Activated CD8-positive, alpha-beta memory T cell treated with anti-CD3 and anti-CD28 coated beads for 36 hours (primary cell): ENCODE measurements around the gene TOMM40. TPM values are rescaled to one million over a fixed set of nuclear protein-coding genes. Genes with fewer than 3 reads are reported as not detected.

ENCODE experiments used
- CTCF ChIA-PET: fragments of 350-600 bp; sonication (Branson Sonifier 250); formaldehyde crosslinking; loops from one replicate; lab custom pipeline; 2021; ENCODE audit warnings: antibody characterized with exemption; lab: Charles Lee
- POLR2A ChIA-PET: fragments of 350-600 bp; sonication (Branson Sonifier 250); formaldehyde crosslinking; loops from one replicate; lab custom pipeline; 2021; ENCODE audit warnings: antibody characterized with exemption; lab: Charles Lee
- total RNA-seq, 2 experiments: library from RNA; stranded (reverse); gene quantifications; one replicate each; pipeline ENCODE4 v1.2.3, GENCODE V29; 2021

The TOMM40 gene
- total RNA-seq, 2 experiments from 2014 or later: 215 to 223 TPM

DNA sequence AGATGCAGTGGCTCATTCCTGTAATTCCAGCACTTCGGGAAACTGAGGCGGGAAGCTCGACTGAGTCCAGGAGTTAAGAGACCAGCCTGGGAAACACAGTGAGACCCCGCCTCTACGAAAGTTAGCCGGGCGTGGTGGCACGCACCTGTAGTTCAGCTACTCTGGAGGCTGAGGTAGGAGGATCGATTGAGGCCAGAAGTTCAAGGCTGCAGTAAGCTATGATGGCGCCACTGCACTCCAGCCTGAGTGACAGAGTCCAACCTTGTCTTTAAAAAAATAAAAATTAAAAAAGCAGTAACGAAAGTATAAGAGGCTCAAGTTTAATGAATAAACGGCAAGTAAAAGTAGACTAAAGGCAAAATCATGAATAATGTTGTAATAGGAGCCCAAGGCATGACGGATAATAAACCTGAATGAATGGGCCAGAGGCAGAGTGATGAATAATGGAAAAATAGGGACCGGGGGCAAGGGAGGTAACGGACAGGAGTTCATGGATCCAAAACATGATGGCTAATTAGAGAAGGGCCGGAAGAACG, 1.2 kb upstream of the TOMM40 start:
- CTCF ChIA-PET: interaction anchor here (0.8 to 1.9 kb wide), 4 partner anchors 11 to 119 kb away, joined by 3 to 6 read pairs (median 3); no protein-coding TSS in a partner anchor
- POLR2A ChIA-PET: interaction anchor here (0.5 to 1.4 kb wide), 3 partner anchors 20 to 828 kb away, joined by 3 to 6 read pairs (median 3); no protein-coding TSS in a partner anchor

DNA sequence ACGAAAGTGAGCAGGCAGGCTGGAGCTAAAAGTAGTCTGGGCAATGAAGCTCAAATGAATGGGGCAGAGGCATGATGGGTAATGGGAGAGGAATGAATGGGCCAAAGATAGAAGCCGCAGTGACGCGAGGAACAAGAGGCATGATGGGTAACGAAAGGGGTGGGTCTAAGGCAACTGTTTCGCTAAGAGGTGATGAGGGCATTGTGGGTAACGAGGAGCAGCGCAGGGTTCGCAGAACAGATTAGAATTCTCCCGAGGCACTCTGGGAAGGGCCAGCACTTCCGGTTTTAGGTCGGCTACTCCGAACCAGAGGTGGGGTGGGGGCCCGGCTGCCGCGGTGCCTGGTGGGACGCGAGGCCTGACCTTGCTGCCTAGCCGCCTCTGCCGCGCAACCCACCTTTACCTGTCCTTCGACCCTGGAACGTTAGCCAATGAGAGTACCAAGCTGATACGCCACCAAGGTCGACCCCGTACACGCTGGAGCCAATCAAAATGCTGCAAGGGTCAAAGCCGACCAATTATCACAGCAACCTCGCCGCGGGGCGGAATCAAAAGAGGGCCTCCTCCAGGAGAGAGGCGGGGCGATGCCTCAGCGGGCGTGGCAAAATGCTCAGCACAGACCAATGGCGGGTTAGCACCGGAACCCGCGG, 563 bp upstream of the TOMM40 start:
- CTCF ChIA-PET: interaction anchor here (0.8 to 1.9 kb wide), 4 partner anchors 12 to 120 kb away, joined by 3 to 6 read pairs (median 3); no protein-coding TSS in a partner anchor

DNA sequence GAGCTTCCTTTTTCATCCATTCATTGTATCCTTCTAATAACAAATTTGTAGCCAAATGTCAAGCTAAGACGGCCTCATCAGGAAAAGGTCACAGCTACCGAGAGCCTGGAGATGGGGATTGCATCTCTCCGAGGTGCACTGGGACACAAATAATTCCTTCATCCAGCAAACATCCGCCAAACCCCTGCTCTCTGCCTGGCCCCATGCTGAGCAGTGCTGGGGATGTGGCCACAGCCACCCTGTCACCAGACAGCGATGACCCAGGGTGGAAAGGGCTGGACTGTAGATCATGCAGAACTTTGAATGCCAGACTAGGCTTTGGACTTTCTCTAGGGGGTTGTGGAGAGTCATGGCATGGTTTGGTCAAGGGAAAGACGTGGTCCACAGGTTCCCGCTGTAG, 1.9 kb downstream of the TOMM40 start:
- ChIA-PET POLR2A (no interaction called here), CTCF (interaction anchor here (1.1 to 1.3 kb wide), 2 partner anchors 10 to 12 kb away, joined by 6 read pairs; partner anchors contain the start of gene APOE)

More for the DNA sequence above, 563 bp upstream of the TOMM40 start:
- POLR2A ChIA-PET: interaction anchor here (0.7 to 1.4 kb wide), 2 partner anchors 21 to 827 kb away, joined by 3 to 6 read pairs; no protein-coding TSS in a partner anchor

DNA sequence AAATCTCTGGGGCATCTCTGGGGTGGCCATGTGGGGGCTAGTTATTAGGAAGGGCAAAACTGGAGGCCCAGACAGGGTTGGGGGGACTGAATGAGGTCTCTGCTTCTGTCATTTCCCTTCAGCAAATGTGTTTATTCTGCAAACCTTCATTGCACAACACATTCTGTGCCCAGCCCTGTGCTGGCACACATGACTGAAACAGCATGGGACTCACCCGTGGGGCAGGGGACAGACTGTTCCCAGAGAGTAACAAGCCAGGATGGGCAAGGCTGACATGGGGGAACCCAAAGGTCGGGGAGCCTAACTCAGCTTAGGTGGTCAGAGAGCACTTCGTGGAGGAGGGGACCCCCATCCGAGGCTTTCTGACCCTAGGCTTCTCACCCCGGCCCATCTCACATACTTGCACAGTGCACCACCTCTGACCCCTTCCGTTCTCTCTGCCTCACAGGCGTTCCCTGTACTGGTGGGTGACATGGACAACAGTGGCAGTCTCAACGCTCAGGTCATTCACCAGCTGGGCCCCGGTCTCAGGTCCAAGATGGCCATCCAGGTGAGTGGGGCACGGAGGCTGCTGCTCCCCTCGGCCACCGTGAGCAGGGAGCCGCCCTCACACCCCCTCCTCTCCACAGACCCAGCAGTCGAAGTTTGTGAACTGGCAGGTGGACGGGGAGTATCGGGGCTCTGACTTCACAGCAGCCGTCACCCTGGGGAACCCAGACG, 2.4 kb downstream of the TOMM40 start:
- ChIA-PET POLR2A (no interaction called here), CTCF (interaction anchor here (0.9 kb wide), 1 partner anchor 10 kb away, joined by 4 read pairs; no protein-coding TSS in a partner anchor)

GRCh38 chr19:44894052-44894400, 3.0 kb downstream of the TOMM40 start:
- POLR2A ChIA-PET: no interaction called here
- CTCF ChIA-PET: interaction anchor here (0.9 kb wide), 1 partner anchor 9 kb away, joined by 4 read pairs; no protein-coding TSS in a partner anchor

DNA sequence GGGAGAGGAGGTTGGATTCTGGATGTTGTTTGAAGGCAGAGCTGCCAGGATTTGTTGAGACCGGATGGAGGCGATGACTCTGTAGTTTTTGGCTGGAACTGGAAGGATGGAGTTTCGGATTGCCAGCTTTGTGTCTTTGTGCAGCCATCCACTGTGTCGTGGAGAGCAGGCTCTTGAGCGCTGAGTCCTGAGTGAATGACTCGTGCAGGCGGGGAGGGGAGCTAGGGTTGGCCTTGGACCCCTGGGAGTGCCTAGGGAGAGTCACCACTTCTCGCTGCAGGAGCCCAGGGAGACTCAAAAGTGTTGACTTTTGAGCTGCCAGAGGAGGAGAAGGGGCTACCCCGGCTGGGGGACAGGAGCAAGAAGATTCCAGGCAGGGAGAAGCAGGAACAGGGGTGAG, 3.9 kb downstream of the TOMM40 start:
- ChIA-PET POLR2A (no interaction called here), CTCF (interaction anchor here (0.5 to 1.1 kb wide), 2 partner anchors 9 to 183 kb away, joined by 3 to 5 read pairs; no protein-coding TSS in a partner anchor)

GRCh38 chr19:44897835-44898234, 6.8 kb downstream of the TOMM40 start:
- ChIA-PET CTCF (no interaction called here), POLR2A (no interaction called here)

GRCh38 chr19:44900328-44901244, 9.5 kb downstream of the TOMM40 start:
- ChIA-PET CTCF (interaction anchor here (1.2 kb wide), 1 partner anchor 11 kb away, joined by 5 read pairs; no protein-coding TSS in a partner anchor), POLR2A (no interaction called here)

GRCh38 chr19:44903216-44903601, 12.2 kb downstream of the TOMM40 start:
- ChIA-PET POLR2A (interaction anchor here (0.7 kb wide), 1 partner anchor 11 kb away, joined by 3 read pairs; no protein-coding TSS in a partner anchor), CTCF (interaction anchor here (0.9 to 2.3 kb wide), 6 partner anchors 8 to 49 kb away, joined by 4 to 7 read pairs (median 6); no protein-coding TSS in a partner anchor)

DNA sequence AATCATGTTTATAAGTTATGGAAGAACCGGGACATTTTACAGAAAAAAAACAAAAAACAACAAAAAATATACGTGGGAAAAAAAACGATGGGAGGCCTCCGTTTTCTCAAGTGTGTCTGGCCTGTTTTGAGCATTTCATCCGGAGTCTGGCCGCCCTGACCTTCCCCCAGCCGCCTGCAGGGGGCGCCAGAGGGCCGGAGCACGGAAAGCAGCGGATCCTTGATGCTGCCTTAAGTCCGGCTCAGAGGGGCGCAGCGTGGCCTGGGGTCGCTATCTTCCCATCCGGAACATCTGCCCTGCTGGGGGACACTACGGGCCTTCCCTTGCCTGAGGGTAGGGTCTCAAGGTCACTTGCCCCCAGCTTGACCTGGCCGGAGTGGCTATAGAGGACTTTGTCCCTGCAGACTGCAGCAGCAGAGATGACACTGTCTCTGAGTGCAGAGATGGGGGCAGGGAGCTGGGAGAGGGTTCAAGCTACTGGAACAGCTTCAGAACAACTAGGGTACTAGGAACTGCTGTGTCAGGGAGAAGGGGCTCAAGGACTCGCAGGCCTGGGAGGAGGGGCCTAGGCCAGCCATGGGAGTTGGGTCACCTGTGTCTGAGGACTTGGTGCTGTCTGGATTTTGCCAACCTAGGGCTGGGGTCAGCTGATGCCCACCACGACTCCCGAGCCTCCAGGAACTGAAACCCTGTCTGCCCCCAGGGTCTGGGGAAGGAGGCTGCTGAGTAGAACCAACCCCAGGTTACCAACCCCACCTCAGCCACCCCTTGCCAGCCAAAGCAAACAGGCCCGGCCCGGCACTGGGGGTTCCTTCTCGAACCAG, 12.8 kb downstream of the TOMM40 start:
- ChIA-PET POLR2A (interaction anchor here (0.6 kb wide), 1 partner anchor 188 kb away, joined by 5 read pairs; no protein-coding TSS in a partner anchor), CTCF (interaction anchor here (0.7 to 2.3 kb wide), 10 partner anchors 9 to 155 kb away, joined by 3 to 7 read pairs (median 5); no protein-coding TSS in a partner anchor)

GRCh38 chr19:44904426-44904994, 13.5 kb downstream of the TOMM40 start:
- CTCF ChIA-PET: interaction anchor here (0.7 to 2.3 kb wide), 11 partner anchors 8 to 154 kb away, joined by 3 to 8 read pairs (median 5); no protein-coding TSS in a partner anchor
- POLR2A ChIA-PET: interaction anchor here (0.6 kb wide), 1 partner anchor 188 kb away, joined by 5 read pairs; no protein-coding TSS in a partner anchor

GRCh38 chr19:44905437-44906160, 14.5 kb downstream of the TOMM40 start, which contains the start of gene APOE:
Gene APOE (plus strand): TSS chr19:44905796. CDS start chr19:44906625, 829 bp downstream.
- ChIA-PET CTCF (interaction anchor here (0.7 to 2.3 kb wide), 6 partner anchors 7 to 153 kb away, joined by 3 to 8 read pairs (median 5); no protein-coding TSS in a partner anchor), POLR2A (interaction anchor here (0.5 to 0.6 kb wide), 3 partner anchors 58 to 241 kb away, joined by 4 to 6 read pairs (median 5); no protein-coding TSS in a partner anchor)

- POLR2A ChIA-PET: no interaction called here
- CTCF ChIA-PET: no interaction called here
Observed at GRCh38 chr19:44907613-44908012, 16.6 kb downstream of the TOMM40 start.

- ChIA-PET POLR2A (interaction anchor here (0.6 kb wide), 1 partner anchor 30 kb away, joined by 4 read pairs; no protein-coding TSS in a partner anchor), CTCF (no interaction called here)
Observed at GRCh38 chr19:44908074-44908835, 17.2 kb downstream of the TOMM40 start.

DNA sequence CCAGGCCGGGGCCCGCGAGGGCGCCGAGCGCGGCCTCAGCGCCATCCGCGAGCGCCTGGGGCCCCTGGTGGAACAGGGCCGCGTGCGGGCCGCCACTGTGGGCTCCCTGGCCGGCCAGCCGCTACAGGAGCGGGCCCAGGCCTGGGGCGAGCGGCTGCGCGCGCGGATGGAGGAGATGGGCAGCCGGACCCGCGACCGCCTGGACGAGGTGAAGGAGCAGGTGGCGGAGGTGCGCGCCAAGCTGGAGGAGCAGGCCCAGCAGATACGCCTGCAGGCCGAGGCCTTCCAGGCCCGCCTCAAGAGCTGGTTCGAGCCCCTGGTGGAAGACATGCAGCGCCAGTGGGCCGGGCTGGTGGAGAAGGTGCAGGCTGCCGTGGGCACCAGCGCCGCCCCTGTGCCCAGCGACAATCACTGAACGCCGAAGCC, 17.8 kb downstream of the TOMM40 start:
- CTCF ChIA-PET: no interaction called here
- POLR2A ChIA-PET: interaction anchor here (0.6 kb wide), 1 partner anchor 29 kb away, joined by 4 read pairs; no protein-coding TSS in a partner anchor
